Gastrocnemius medialis (tissue), 4 donors: Measurements from ENCODE around the gene WDFY2. TPM values are rescaled to one million over a fixed set of nuclear protein-coding genes. Genes with fewer than 3 reads are reported as not detected.

ENCODE experiments used
- ATAC-seq, 2 donors: fragments of 150-250 bp; one replicate each; pipeline ENCODE4 v1.9.1; 2016
- DNase-seq, 2 donors: peaks; one replicate each; pipeline ENCODE4 v3.0.0-alpha.2; 2019
- H3K27ac ChIP-seq, 4 donors: fragments of 200-600 bp; sonication (generic); 1 replicate in 1 of 4; 2 replicates in 3 of 4; pipeline ENCODE4 v1.5.1; 2016 to 2018; ENCODE audit warnings: mild to moderate bottlenecking in 2 of 4, moderate library complexity in 1 of 4
- H3K27me3 ChIP-seq, 3 donors: fragments of 200-600 bp; sonication (generic) in 2 of 3; 1 replicate in 1 of 3; 2 replicates in 2 of 3; pipeline versions ENCODE4 v1.5.1 to v1.6.0; 2016 to 2019; ENCODE audit warnings: mild to moderate bottlenecking in 1 of 3, moderate library complexity in 1 of 3
- H3K36me3 ChIP-seq, 2 donors: fragments of 200-600 bp; sonication (generic) in 1 of 2; one replicate each; pipeline ENCODE4 v1.5.1; 2017 to 2018
- H3K4me1 ChIP-seq, 2 donors: fragments of 200-600 bp; sonication (generic) in 1 of 2; one replicate each; pipeline ENCODE4 v1.5.1; 2016 to 2017; ENCODE audit warnings: mild to moderate bottlenecking in 2 of 2
- H3K4me3 ChIP-seq, 4 donors: fragments of 200-600 bp; sonication (generic) in 3 of 4; 1 replicate in 1 of 4; 2 replicates in 3 of 4; pipeline ENCODE4 v1.5.1; 2016 to 2019; ENCODE audit warnings: mild to moderate bottlenecking in 2 of 4
- H3K9me3 ChIP-seq, 3 donors: fragments of 200-600 bp; sonication (generic) in 2 of 3; 1 replicate in 1 of 3; 2 replicates in 2 of 3; pipeline ENCODE4 v1.5.1; 2016 to 2019
- CTCF ChIP-seq, 5 experiments: fragments of 450-650 bp in 3 of 5; fragments of 200-600 bp in 2 of 5; sonication (generic) in 2 of 5; IDR thresholded peaks in 4 of 5; conservative IDR thresholded peaks in 1 of 5; 1 replicate in 4 of 5; 2 replicates in 1 of 5; pipeline ENCODE4 v1.5.1; 2016 to 2019; ENCODE audit warnings: antibody characterized with exemption in 5 of 5, mild to moderate bottlenecking in 3 of 5, moderate library complexity in 3 of 5
- POLR2A ChIP-seq, 2 donors: fragments of 450-650 bp; IDR thresholded peaks; one replicate each; pipeline ENCODE4 v1.6.1; 2017; ENCODE audit warnings: antibody characterized with exemption in 2 of 2, mild to moderate bottlenecking in 2 of 2, moderate library complexity in 2 of 2
- in situ Hi-C, 4 donors: fragments of 200-750 bp; cut with MboI; loops; one replicate each; pipeline versions ENCODE4 v1.15.0 to v1.8.0; 2017; ENCODE audit warnings: low sequenced_read_pairs in 4 of 4
- intact Hi-C: fragments of 100-400 bp; cut with DNase I; formaldehyde crosslinking; loops from one replicate; pipeline ENCODE4 v1.15.1; 2023; ENCODE audit warnings: low total_unique reads
- total RNA-seq, 4 donors: library from RNA; depleted of rRNA; stranded (reverse); fragments of >200 nt; gene quantifications; one replicate each; pipeline versions ENCODE4 v1.1.0 to v1.2.3, GENCODE V29; 2016

The WDFY2 gene
- total RNA-seq, 4 donors from 2014 or later = 0.98 to 2.8 (median 1.7) TPM

GRCh38 chr13:51594432-51594831, 10.2 kb downstream of the WDFY2 start:
- in situ Hi-C loops = loop anchor here in 2 of 4 donors (10.0 to 25.0 kb wide), 2 partner anchors 150 to 218 kb away; partner anchors contain the start of gene DHRS12 (in 1 of the 2)
- intact Hi-C loops = no loop called here
- H3K27ac ChIP-seq = no peak overlapping the region
- no peaks in the 10 kb centered on the region for H3K36me3 ChIP-seq
- no peaks in the 10 kb centered on the region for H3K27me3 ChIP-seq
- DNase-seq (no peak), ATAC-seq (no peak)
- no peak overlapping the region for H3K4me3 ChIP-seq
- TF ChIP-seq CTCF (IDR thresholded peaks at IDR 0.05 in 4 of 5, conservative IDR thresholded peaks at IDR 0.05 in 1 of 5) (no peak), POLR2A (IDR thresholded peaks at IDR 0.05) (no peak)
- H3K4me1 ChIP-seq = peaks cover 7 to 13% of the 10 kb centered on the region in 2 donors
- no peaks in the 10 kb centered on the region for H3K9me3 ChIP-seq

GRCh38 chr13:51595416-51595815, 11.2 kb downstream of the WDFY2 start:
- peaks cover 7 to 10% of the 10 kb centered on the region in 2 donors for H3K4me1 ChIP-seq
- in situ Hi-C loops (loop anchor here in 2 of 4 donors (10.0 to 25.0 kb wide), 2 partner anchors 151 to 217 kb away; partner anchors contain the start of gene DHRS12 (in 1 of the 2)), intact Hi-C loops (no loop called here)
- ATAC-seq = no peak
- H3K36me3 ChIP-seq = no peaks in the 10 kb centered on the region
- no peak for TF ChIP-seq POLR2A (IDR thresholded peaks at IDR 0.05)
- TF ChIP-seq CTCF (IDR thresholded peaks at IDR 0.05 in 4 of 5, conservative IDR thresholded peaks at IDR 0.05 in 1 of 5) = no peak
- H3K9me3 ChIP-seq = no peaks in the 10 kb centered on the region
- no peak for DNase-seq
- H3K4me3 ChIP-seq = no peak overlapping the region
- no peaks in the 10 kb centered on the region for H3K27me3 ChIP-seq
- no peak overlapping the region for H3K27ac ChIP-seq

GRCh38 chr13:51596541-51596940, 12.3 kb downstream of the WDFY2 start:
- H3K27me3 ChIP-seq = no peaks in the 10 kb centered on the region
- ATAC-seq (no peak), DNase-seq (no peak)
- no peaks in the 10 kb centered on the region for H3K36me3 ChIP-seq
- H3K4me3 ChIP-seq = no peak overlapping the region
- H3K27ac ChIP-seq = no peak overlapping the region
- TF ChIP-seq POLR2A (IDR thresholded peaks at IDR 0.05) = no peak
- no peak for TF ChIP-seq CTCF (IDR thresholded peaks at IDR 0.05 in 4 of 5, conservative IDR thresholded peaks at IDR 0.05 in 1 of 5)
- no peaks in the 10 kb centered on the region for H3K4me1 ChIP-seq
- in situ Hi-C loops = loop anchor here in 2 of 4 donors (10.0 to 25.0 kb wide), 2 partner anchors 152 to 216 kb away; partner anchors contain the start of gene DHRS12 (in 1 of the 2)
- no peaks in the 10 kb centered on the region for H3K9me3 ChIP-seq
- intact Hi-C loops = no loop called here

GRCh38 chr13:51599444-51600176, 15.3 kb downstream of the WDFY2 start:
- TF ChIP-seq POLR2A (IDR thresholded peaks at IDR 0.05) = no peak
- TF ChIP-seq CTCF (IDR thresholded peaks at IDR 0.05 in 4 of 5, conservative IDR thresholded peaks at IDR 0.05 in 1 of 5) = no peak
- Histone ChIP-seq H3K27ac (no peak overlapping the region), H3K9me3 (no peaks in the 10 kb centered on the region), H3K27me3 (no peaks in the 10 kb centered on the region), H3K4me1 (no peaks in the 10 kb centered on the region), H3K4me3 (no peak overlapping the region), H3K36me3 (no peaks in the 10 kb centered on the region)
- in situ Hi-C loops = loop anchor here in 2 of 4 donors (10.0 to 25.0 kb wide), 2 partner anchors 155 to 213 kb away; partner anchors contain the start of gene DHRS12 (in 1 of the 2)
- intact Hi-C loops = no loop called here
- DNase-seq (no peak), ATAC-seq (no peak)
